Measurements from ENCODE around the gene CKB.
"Not testable (repeated sequence)": the region's sequence is repeated elsewhere in the genome, so short reads cannot be mapped to it uniquely, and the experiment has no call there.

The CKB gene

DNA sequence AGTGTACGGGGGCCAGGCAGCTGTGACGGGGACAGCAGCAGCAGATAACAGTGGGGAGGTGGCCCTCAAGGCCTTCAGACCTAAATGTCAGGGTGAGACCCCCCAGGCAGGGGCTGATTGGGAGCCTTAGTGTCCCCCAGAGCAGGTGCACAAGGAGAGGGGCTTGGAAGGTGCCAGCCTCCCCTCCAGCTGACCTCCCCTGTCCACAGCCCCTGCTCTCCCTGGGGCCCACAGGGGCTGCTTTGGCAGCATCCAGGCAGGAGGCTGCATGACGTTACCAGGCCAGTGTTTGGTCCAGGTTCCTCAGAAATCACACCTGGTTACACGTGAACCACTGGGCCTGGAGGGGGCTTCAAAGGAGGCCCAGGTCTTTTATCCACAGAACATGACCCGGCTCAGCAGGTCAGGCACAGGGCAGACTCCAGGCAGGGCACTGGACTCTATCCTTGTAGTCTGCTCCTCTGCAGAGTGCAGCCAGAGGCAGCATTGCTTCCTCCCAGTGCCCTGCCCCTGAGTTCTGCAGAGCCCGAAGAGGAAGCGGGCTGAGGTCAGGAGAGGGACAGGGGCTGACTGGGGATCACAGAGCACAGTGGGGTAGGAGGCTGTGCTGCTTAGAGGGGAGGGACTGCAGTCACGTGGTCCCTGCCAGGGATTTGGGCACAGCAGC is 3.8 kb upstream of the CKB start:
- DNase-seq (ENCODE audit: low read depth in 2 of 2), result no peak

DNA sequence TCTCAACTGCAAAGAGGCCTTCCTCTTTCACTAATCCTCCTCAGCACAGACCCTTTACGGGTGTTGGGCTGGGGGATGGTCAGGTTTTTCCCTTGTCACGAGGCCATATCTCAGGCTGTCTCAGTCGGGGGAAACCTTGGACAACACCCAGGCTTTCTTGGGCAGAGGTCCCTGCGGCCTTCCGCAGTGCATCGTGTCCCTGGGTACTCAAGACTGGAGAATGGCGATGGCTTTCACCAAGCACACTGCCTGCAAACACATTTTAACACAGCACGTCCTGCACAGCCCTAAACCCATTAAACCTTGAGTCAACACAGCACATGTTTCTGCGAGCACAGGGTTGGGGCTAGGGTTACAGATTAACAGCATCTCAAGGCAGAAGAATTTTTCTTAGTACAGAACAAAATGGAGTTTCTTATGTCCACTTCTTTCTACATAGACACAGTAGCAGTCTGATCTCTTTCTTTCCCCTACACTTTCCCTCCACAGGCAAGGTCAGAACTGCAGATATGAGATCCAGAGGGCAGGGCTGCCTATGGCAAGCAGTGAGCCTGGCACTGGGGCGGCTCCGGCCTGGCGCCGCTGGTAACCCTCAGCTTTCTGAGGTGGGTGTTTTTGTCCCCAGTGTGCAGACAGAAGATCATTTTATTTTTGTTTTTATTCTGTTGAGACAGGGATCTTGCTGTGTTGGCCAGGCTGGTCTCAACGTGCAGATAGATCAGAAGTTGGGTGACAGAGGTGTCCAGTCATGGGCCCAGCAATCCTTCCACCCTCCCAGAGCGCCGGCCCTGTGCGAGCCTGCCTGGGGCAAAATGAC is 3.0 kb upstream of the CKB start:
- DNase-seq (ENCODE audit: low read depth in 2 of 2), result not testable (repeated sequence)

DNA sequence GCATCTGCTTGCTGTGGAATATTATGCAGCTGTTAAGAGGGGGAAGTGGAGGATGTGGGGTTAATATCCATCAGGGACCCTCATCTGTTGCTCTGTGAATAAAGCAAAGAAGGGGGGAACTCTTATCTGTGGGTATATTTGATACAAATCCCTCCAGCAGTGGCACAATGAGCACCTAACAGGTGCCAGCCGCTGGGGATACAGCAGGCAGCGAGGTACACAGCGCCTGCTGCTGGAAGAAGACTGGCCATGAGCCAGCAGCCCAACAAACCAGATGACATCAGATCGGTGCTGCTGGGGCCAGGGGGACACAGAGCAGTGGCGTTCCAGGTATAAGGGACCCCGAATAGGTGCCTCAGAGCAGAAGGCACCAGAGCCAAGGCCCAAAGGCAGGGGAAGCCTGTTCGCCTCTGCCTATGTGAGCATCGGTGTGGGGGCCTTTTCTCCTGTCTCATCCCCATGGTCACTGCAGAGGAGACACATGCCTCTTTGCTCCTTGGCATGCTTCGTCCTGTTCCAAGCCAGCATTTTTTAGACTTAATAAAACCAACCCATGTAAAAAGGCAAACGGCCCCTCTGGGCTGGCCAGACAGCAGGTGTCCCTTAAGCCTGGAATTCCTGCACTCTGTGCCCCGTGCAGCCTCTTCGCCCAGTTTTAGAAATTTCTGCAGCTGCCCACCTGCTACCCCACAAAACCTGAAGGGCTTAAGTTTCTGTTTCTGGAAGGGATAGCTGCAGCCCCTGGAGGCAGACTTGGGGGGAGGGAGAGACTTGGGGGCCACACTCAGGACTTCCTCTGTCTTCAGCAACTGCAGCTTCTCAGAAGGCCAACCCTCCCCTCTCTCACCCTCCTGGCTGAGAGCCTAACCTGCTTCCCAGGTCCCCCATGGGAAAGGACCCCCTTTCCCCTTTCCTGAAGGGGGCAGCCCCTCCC is 1.6 kb upstream of the CKB start:
- DNase-seq (ENCODE audit: low read depth in 2 of 2), result no peak

DNA sequence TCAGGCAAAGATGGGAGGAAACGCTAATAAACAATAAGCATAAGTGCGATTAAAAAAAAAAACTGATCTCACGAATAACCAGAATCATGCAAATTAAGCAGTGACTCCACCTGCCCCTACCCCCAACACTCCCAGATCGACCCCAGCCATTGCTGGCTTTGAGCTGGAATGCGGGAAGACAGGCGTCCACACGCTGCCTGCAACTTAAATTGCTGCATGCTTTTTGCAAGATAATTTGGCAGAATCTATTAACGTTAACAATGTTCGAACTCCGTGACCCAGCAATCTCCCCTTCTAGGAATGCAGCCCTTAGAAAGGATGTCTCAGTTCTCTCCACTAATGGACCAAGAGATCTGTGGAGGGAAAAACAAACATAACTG is 935 bp upstream of the CKB start:
- no peak for DNase-seq (ENCODE audit: low read depth in 2 of 2)

DNA sequence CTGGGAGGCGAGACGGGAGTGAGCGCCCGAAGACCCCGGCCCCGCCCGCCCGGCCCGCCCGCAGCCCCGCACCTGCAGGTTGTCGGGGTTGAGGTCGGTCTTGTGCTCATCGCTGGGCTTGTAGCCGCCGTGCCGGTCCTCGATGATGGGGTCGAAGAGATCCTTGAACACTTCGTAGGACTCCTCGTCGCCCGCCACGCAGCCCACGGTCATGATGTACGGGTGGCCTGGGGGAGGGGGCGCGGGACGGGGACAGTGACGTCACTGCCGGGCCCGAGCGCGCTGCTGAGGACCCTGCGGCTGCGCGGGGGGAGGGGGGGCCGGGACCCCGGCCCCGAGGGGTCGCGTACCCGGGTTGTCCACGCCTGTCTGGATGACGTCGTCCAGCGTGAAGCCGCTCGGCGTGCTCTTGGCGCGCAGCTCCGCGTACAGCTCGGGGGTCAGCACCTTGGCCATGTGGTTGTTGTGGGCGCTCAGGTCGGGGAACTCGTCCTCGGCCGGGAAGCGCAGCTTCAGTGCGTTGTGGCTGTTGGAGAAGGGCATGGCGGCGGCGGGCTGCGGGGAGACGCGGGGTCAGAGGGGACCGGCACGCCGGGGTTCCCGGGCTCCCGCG is 573 bp downstream of the CKB start:
- no peak for DNase-seq (ENCODE audit: low read depth in 2 of 2)

DNA sequence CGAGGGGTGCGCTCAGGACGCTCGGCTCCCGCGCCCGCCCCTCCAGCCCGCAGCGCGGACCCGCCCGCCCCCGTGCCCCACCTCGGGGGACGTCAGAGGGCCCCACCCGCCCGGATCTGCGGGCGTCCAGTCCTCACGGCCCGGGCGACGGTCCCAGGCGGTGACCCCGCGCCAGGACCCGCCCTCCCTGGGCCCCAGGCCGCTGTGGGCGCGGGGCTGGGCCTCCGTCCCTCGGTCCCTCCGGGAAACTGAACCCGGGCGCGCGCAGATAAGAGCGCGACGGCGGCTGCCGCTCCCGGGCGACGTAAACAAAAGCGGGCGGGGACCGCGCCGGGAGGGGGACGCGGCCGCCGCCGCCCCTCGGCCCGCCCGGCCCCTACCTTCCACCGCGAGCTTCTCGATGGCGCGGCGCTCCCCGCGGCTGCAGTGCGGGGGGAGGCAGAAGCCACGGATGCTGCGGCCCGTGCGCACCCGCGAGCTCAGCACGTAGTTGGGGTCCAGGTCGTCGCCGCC is 1.1 kb downstream of the CKB start:
- no peak for DNase-seq (ENCODE audit: low read depth in 2 of 2)

DNA sequence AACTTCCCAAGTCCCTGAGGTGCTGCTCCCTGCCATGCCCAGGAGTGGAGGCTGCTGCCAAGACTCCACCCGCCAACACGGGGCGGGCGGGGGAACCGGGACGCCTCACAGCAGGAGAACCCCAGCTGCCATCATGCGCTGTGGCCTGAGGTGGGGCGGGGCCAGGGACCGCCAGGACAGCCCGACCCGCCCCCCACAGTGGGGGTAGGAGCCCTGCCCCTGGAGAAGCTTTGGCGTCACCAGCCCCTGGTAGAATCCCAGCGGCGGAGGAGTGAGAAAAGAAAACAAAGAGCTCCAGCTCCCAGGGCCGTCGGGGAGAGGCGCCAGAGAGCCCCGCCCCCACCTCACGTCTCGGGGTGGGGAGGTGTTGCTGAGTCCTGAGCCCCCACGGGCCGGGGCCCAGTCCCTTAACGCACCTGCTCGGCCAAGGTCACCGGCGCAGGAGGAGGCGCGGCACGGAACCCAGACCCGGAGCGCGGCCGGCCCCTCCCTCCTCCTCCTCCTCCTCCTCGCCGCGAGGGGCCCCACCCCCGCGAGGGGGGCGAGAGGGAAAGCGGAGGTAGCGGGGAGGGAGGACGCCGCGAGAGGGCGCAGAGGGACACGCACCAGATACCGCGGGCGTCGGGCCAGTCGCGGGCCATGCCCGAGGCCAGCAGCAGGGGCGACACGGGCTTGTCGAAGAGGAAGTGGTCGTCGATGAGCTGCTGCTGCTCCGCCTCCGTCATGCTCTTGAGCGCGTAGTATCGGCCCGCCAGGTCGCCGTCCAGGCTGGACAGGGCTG is 1.8 kb downstream of the CKB start:
- DNase-seq (ENCODE audit: low read depth in 2 of 2), result peak; percentile 42 to 50

DNA sequence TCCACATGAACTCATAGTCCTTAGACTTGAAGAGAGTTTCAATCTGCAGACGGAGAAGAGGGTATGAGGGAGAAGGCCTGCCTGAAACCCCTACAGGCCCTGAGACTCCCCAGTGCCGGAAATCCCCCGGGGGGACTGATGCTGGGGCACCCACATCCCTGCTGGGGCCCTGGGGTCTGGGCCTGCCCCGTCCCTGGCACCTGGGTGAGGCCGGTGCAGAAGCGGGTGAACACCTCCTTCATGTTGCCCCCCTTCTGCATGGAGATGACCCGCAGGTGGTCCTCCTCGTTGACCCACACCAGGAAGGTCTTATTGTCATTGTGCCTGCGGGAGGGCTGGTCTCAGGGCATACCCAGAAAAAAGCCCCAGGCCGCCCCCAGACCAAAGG is 2.4 kb downstream of the CKB start:
- DNase-seq (ENCODE audit: low read depth in 2 of 2), result no peak

DNA sequence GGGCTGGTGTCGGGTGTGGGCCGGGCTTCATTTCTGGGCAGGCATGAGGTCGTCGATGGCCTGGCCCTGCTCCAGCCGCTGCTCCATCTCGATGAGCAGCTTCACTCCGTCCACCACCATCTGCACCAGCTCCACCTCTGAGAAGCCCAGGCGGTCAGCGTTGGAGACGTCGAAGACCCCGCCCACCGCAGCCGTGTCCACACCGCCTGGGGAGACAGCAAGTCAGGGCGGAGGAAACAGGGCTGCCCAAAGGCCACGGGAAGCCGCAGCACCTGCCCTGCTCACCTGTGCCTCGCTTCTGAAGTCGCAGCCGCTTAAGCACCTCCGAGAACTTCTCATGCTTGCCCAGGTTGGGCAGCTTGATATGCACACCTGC is 2.8 kb downstream of the CKB start:
- no peak for DNase-seq (ENCODE audit: low read depth in 2 of 2)

DNA sequence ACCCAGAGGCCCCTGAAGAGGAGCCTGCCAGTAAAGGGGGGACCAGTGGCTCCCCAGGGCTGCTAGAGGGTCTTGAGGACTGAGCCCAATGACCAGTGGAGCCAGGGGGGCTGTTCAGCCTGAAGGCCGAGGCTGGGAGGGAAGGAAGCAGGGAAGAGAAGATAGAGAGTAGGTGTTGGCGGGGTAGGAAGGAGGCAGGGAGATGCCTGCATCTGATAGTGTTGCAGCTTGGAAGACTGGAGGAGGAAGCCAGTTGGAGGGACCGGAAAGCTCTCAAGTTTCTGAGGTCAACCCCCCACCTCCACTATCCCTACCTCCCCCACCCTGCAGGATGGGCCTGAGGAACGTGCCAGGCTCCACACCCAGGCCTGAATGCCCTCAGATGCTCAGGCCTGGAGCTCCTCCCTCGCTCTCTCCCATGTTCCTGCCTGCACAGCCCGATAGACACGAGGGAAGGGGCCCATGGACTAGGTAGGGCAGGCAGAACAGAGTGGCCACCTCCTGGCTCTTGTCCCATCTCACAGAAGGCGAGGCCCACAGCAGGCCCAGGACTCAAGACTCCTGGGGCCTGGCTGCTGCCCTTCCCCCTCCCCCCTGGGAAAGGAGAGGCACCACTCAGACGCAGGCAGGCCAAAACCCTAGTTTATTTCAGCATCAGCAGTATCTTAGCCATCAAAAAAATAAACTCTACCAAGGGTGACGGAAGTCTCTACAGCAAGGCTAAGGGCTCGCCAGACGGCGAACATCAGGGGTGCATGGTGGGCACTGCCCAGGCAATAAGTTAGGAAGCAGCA is 3.4 kb downstream of the CKB start:
- no peak for DNase-seq (ENCODE audit: low read depth in 2 of 2)

DNA sequence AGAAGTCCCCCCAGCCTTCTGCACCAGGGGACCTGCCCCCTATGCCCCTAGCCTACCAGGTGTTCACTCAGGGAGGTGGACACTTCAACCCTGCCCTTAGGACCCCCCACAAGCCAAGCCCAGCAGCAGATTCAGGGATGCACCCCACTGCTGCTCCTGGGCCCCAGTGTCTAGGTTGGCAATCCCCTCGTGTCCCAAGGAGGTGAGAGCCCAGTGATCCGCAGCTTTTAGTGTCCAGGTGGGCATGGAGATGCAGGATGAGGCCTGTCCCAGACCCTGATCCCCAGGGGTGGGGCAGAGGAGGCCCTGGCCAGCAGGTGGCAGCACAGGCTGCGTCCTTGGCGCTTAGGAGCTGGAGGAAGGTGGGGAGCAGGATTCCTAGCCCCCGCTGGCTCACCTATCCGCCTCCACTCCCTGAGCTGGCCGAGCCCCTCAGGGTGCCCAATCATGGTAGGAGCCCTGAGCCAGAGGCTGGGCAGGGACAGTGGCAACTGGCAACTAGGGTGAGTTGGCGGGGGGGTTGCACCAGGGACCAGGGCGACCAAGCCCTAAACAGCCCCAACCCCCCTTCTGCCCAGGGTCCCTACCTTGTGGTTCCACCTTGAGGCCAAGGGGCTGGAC is 4.1 kb downstream of the CKB start:
- peak in 1 of 2 donors; percentile 32 for DNase-seq (ENCODE audit: low read depth in 2 of 2)

DNA sequence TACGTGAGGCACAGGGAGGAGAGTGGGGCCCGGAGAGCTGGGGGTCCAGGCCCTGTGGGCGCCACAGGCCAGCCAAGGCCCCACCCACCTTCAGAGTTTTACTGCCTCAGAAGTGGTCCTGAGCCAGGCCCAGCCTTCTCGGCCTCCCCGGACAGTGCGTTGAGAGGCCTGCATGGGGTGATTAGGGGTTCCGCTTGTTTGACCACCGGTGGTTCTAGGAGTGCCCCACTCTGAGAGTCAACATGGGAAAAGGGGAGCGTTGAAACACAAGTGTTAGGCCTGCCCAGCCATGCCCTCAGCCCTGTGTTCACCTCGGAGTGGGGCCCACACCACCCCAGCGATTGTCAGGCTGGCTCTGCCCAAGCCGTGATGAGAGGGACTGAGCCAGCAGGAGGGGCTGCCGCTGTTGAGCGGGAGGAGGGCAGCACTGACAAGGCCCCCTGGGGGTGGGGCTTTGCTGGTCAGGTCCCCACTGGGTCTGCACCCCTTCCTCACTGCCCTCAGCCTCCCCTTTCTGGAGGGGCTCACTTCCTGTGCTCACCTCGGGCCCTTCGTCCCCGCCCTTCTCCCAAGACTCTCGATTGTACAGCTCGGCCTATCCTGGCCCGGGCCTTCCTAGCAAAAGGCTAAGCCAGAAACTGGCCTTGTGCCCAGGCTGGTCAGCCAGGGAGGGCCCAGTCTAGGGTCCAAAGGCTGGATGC is 4.8 kb downstream of the CKB start:
- DNase-seq (ENCODE audit: low read depth in 2 of 2), result no peak

DNA sequence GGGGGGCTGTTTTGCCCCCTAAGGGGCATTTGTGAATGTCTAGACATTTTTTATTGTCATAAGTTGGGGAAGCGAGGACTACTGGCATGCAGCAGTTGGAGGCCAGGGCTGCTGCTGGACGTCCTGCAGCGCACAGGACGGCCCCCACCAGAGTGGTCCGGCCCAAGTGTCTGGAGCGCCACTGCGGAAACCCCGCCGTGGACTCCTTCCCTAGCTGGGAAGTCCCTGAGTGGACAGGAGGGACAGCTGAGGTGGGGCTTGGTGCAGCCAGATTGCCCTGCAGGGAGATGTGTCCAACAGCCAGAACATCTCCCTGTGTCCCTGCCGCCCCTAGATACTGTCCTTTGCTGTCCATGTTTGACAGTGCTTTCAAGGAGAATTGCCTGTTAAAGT is 5.5 kb downstream of the CKB start:
- no peak for DNase-seq (ENCODE audit: low read depth in 2 of 2)

DNA sequence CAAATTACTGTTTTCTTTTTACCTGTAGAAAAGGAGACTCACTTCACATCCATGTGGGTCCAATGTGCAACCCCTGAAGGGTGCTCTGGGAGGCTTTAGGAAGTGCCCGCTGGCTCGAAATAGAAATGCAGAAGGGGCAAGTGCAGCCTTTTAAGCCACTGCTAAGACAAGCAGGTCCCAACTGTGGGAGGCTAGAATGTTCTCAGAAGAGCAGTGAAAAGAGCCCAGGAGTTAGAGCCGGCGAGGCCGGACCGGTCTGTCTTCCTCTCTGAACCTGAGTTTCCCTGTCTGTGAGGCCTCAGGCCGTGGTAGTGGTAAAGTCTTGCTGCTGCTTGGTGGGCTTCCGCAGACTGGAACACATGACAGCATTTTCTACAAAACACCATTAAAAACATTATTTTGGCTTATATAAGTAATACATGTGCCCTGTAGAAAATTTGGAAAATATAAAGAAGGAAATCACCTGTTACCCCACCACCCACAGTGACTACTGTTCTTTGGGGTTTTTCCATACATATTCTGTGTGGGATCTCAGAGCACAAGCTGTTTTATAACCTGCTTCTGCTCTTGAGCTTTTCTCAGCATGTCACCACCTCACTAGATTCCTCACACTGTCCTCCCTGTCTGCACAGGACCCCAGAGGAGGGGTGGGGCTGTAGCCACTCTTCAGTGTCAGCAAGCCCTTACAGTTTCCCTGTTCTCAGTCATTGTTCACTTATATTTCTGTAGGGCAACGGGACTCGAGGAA is 6.0 kb downstream of the CKB start:
- no peak for DNase-seq (ENCODE audit: low read depth in 2 of 2)

DNA sequence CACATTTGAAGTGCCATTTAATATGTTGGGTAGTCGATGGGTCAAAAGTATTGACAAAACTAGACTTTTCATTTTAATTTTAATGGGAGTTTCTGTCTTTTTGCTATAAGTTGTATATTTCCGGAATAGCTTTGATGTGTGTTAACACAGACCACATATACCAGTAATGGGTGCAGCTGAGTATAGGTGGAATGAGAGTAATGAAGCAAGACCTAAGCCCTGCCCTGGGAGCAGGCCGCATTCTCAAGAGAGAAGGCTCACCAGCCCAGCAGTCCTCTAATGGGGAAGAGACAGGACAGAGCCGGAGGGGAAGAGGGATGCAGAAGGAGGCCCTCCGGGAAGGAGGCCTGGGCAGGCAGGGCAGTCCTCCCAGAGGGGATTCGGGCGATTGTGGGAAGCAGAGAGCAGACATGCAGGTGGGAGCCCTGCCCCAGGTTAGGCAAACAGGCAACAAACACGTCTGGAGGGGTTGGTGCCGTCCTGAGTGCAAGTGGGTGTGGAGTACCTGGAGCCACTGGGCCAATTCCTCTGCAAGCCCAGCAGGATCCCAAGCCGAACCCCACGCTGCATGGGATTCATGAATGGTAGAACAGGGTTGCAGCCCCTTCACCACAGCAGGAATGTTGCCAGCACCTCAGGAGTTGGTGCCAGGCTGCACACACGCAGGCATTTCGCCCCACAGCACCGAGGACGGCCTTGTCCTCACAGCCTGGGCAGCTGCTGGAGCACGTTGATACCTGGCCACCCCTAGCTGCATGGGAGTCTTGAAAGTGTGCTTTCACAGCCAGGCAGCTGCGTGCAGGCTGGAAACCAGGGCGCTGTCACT is 7.8 kb downstream of the CKB start:
- no peak for DNase-seq (ENCODE audit: low read depth in 2 of 2)

DNA sequence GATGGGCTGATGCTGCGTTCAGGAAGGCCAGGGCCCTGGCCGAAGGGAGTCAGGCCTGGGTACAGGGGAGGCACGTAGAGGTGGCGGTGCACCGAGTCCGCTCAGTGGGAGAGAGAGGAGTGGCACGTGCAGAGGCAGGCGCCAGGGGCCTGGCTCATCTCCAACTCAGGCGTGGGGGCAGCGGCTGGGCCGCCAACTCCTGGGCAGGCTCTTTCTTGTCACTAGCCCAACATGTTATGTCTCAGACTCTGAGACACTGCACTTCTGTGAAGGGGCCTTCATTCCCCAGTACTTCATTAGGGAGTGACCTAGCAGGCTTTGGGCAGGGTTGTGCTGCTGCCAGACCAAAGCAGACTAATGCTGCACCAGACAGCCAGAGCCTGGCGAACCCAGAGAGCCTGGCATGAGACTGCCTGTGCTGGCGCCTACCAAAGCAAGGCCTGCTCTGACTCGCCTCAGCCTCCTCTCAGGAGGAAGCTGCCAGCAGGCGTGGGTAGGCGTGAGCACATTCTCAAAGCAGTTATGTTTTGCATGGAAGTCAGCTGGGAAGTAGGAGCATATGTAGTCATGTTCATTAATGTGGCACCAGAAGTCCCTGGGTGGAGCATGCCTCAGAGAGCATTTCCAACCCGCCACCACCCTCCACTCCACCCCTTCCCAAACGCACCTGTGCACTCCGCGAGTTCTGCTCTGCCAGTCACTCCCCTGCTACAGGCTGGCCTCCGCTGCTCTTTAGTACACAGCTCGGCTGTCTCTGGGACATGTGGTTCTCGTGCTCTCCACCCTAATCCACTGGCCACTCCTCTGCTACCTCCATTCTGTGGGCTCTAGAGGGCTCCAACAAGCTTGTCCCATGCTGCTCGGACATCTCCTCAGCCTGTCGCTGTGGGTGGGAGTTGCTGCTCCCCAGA is 9.7 kb downstream of the CKB start:
- no peak for DNase-seq (ENCODE audit: low read depth in 2 of 2)
